Nephron progenitor cell (in vitro differentiated cells): ENCODE data around the gene SMARCD1.

Source experiments
- DNase-seq: peaks from one replicate; pipeline ENCODE4 v3.0.0; 2021
- H3K27ac Mint-ChIP-seq: 2 replicates; pipeline ENCODE4 v1.8.0; 2021; ENCODE audit warnings: mild to moderate bottlenecking, moderate library complexity, mixed read lengths
- H3K27me3 Mint-ChIP-seq: 2 replicates; pipeline ENCODE4 v1.8.0; 2021; ENCODE audit warnings: mild to moderate bottlenecking, low read depth, mixed read lengths; ENCODE audit not compliant: poor library complexity
- H3K36me3 Mint-ChIP-seq: 2 replicates; pipeline ENCODE4 v1.8.0; 2021; ENCODE audit warnings: low read depth, mixed read lengths
- H3K4me1 Mint-ChIP-seq: 2 replicates; pipeline ENCODE4 v1.8.0; 2021; ENCODE audit warnings: mixed read lengths
- H3K4me3 Mint-ChIP-seq: 2 replicates; pipeline ENCODE4 v1.8.0; 2021; ENCODE audit warnings: mild to moderate bottlenecking, moderate library complexity, mixed read lengths
- H3K9me3 Mint-ChIP-seq: 2 replicates; pipeline ENCODE4 v1.8.0; 2021; ENCODE audit warnings: mild to moderate bottlenecking, moderate library complexity, mixed read lengths
- CTCF ChIP-seq: fragments of 200-600 bp; sonication (generic); IDR thresholded peaks from 2 replicates; pipeline ENCODE4 v1.5.0; 2021; ENCODE audit warnings: antibody characterized with exemption

Gene SMARCD1

GRCh38 chr12:50084775-50085614, at the start of gene SMARCD1:
TSS of gene SMARCD1 (plus strand) at chr12:50085342. CDS start at chr12:50085370, 28 bp downstream.
- no peaks in the 10 kb centered on the region for H3K9me3 Mint-ChIP-seq
- peak; percentile 90 for DNase-seq
- H3K4me1 Mint-ChIP-seq: peaks cover 50% of the 10 kb centered on the region
- H3K36me3 Mint-ChIP-seq: peaks cover 33% of the 10 kb centered on the region
- peak within 1 kb of the TSS; percentile 98 for H3K4me3 Mint-ChIP-seq
- TF ChIP-seq CTCF: peak; percentile 29
- H3K27ac Mint-ChIP-seq: peak within 1 kb of the TSS; percentile 94
- peaks cover 17% of the 10 kb centered on the region for H3K27me3 Mint-ChIP-seq

GRCh38 chr12:50038336-50038735, 46.8 kb upstream of the SMARCD1 start:
- Mint-ChIP-seq H3K27ac (no peak overlapping the region), H3K27me3 (peaks cover 26% of the 10 kb centered on the region), H3K9me3 (no peaks in the 10 kb centered on the region), H3K4me3 (no peak overlapping the region), H3K4me1 (peaks cover 43% of the 10 kb centered on the region), H3K36me3 (no peaks in the 10 kb centered on the region)
- no peak for TF ChIP-seq CTCF
- no peak for DNase-seq

- peak; percentile 95 for DNase-seq
- H3K4me3 Mint-ChIP-seq: peak overlapping the region; percentile 38
- H3K27me3 Mint-ChIP-seq: peaks cover 23% of the 10 kb centered on the region
- H3K4me1 Mint-ChIP-seq: peaks cover 39% of the 10 kb centered on the region
- TF ChIP-seq CTCF: peak; percentile 96
- H3K36me3 Mint-ChIP-seq: no peaks in the 10 kb centered on the region
- no peak overlapping the region for H3K27ac Mint-ChIP-seq
- no peaks in the 10 kb centered on the region for H3K9me3 Mint-ChIP-seq
Observed at GRCh38 chr12:50039151-50039835, 45.8 kb upstream of the SMARCD1 start.

- Mint-ChIP-seq H3K4me1 (peaks cover 36% of the 10 kb centered on the region), H3K36me3 (no peaks in the 10 kb centered on the region), H3K27me3 (peaks cover 22% of the 10 kb centered on the region), H3K4me3 (no peak overlapping the region), H3K27ac (no peak overlapping the region), H3K9me3 (no peaks in the 10 kb centered on the region)
- TF ChIP-seq CTCF: no peak
- DNase-seq: no peak
Observed at GRCh38 chr12:50040657-50041056, 44.5 kb upstream of the SMARCD1 start.

GRCh38 chr12:50041062-50041860, 43.9 kb upstream of the SMARCD1 start:
- no peaks in the 10 kb centered on the region for H3K9me3 Mint-ChIP-seq
- H3K36me3 Mint-ChIP-seq: no peaks in the 10 kb centered on the region
- peaks cover 19% of the 10 kb centered on the region for H3K27me3 Mint-ChIP-seq

More at GRCh38 chr12:50041062-50041860, 43.9 kb upstream of the SMARCD1 start:
- no peak overlapping the region for H3K4me3 Mint-ChIP-seq
- no peak overlapping the region for H3K27ac Mint-ChIP-seq
- H3K4me1 Mint-ChIP-seq: peaks cover 36% of the 10 kb centered on the region
- DNase-seq: no peak
- no peak for TF ChIP-seq CTCF
